HFFc6 (cell line): ENCODE data around the gene OR1F1. TPM values are rescaled to one million over a fixed set of nuclear protein-coding genes. Genes with fewer than 3 reads are reported as not detected.

ENCODE experiments used
- DNase-seq: peaks from one replicate; pipeline ENCODE4 v3.0.0-alpha.2; 2018
- H3K27ac Mint-ChIP-seq: 2 replicates; pipeline ENCODE4 v1.8.0; 2020; ENCODE audit warnings: mild to moderate bottlenecking, mixed read lengths
- H3K27me3 Mint-ChIP-seq: 2 replicates; pipeline ENCODE4 v1.8.0; 2021; ENCODE audit warnings: mild to moderate bottlenecking, moderate library complexity, mixed read lengths; ENCODE audit not compliant: insufficient read depth
- H3K36me3 Mint-ChIP-seq: 2 replicates; pipeline ENCODE4 v1.8.0; 2021; ENCODE audit warnings: low read depth, mixed read lengths
- H3K4me1 Mint-ChIP-seq: 2 replicates; pipeline ENCODE4 v1.8.0; 2020; ENCODE audit warnings: low read depth, mixed read lengths
- H3K4me3 Mint-ChIP-seq: 2 replicates; pipeline ENCODE4 v1.8.0; 2020; ENCODE audit warnings: mild to moderate bottlenecking, moderate library complexity, mixed read lengths
- H3K9me3 Mint-ChIP-seq: 2 replicates; pipeline ENCODE4 v1.8.0; 2020; ENCODE audit warnings: mild to moderate bottlenecking, mixed read lengths
- total RNA-seq, 6 experiments: library from RNA; stranded (reverse); fragmentation: NEBNext Ultra II Directional; extraction: Animal tissue kit (Norgen Biotek cat#: 25700); gene quantifications; 2 replicates in 1 of 6; 3 replicates in 5 of 6; pipeline ENCODE4 v1.2.3, GENCODE V29; 2021
- TF ChIP-seq, protein P1 (sequence below): fragments of 200-600 bp; sonication (generic); IDR thresholded peaks from 2 replicates; pipeline ENCODE4 v1.5.0; 2021; ENCODE audit warnings: antibody characterized with exemption, mild to moderate bottlenecking

Gene OR1F1
- total RNA-seq, 6 experiments from 2014 or later: not detected

DNA sequence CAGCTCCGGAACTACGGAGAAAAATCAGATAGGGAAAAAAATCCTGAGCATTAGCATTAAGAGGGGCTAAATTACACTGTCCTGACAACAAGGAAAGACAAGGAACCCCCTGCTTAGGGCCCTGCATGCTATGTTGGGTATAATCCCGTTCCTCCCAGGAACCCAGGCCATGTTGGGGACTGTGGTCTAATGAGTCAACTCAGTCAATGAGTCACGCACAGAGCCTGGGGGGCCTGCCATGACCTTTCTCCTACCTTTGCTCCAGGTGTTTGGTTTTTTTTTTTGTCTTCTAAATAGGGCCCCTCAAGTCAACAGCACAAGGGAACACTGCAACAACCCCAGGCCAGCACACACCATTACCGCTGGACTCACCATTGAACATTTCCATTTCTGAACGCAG, 55.9 kb downstream of the OR1F1 start:
- Mint-ChIP-seq H3K27ac (no peak overlapping the region), H3K4me3 (no peak overlapping the region), H3K36me3 (no peaks in the 10 kb centered on the region), H3K4me1 (no peaks in the 10 kb centered on the region), H3K27me3 (peaks cover 34% of the 10 kb centered on the region), H3K9me3 (no peaks in the 10 kb centered on the region)
- DNase-seq: no peak
- TF ChIP-seq, protein P1, sequence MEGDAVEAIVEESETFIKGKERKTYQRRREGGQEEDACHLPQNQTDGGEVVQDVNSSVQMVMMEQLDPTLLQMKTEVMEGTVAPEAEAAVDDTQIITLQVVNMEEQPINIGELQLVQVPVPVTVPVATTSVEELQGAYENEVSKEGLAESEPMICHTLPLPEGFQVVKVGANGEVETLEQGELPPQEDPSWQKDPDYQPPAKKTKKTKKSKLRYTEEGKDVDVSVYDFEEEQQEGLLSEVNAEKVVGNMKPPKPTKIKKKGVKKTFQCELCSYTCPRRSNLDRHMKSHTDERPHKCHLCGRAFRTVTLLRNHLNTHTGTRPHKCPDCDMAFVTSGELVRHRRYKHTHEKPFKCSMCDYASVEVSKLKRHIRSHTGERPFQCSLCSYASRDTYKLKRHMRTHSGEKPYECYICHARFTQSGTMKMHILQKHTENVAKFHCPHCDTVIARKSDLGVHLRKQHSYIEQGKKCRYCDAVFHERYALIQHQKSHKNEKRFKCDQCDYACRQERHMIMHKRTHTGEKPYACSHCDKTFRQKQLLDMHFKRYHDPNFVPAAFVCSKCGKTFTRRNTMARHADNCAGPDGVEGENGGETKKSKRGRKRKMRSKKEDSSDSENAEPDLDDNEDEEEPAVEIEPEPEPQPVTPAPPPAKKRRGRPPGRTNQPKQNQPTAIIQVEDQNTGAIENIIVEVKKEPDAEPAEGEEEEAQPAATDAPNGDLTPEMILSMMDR: no peak

DNA sequence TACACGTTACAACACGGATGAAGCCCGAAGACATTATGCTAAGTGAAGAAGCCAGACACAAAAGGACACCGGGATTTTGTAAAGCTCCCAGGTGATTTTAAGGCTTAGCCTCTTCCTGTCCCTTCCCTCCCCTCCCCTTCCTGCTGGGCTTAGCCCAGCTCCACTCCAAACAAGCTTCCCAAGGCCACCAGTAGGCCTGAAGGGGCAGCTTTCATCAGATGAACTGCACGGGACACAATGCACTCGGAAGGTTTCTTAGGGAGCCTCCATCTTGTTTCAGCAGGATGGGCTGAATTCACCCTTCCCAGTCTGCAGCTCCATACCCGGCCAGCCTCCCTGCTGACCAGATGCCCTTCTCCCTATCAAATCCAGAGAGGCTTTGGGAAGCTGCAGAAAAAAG, 58.0 kb downstream of the OR1F1 start:
- no peak for DNase-seq
- H3K9me3 Mint-ChIP-seq: no peaks in the 10 kb centered on the region
- H3K27ac Mint-ChIP-seq: no peak overlapping the region
- peaks cover 44% of the 10 kb centered on the region for H3K27me3 Mint-ChIP-seq
- no peaks in the 10 kb centered on the region for H3K4me1 Mint-ChIP-seq
- TF ChIP-seq, protein P1: no peak
- H3K36me3 Mint-ChIP-seq: no peaks in the 10 kb centered on the region
- H3K4me3 Mint-ChIP-seq: no peak overlapping the region

DNA sequence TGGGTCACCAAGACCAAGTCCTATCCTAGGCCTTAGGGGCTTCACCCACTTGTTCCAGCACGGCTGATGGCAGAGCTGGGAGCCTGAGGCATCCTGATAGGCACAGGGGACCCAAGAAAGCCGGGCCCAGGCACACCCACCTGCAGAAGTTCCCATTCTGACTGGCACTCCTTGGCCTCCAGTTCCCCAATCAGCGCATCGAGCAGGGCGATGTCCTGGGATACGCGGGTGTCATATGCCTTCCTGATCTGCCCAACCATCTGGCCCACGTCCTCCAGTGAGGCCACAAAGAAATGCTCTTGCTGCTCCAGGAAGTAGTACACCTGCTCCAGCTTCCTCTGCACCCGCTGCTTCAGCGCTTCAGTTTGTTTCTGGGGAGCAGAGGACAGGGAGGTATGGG, 58.9 kb downstream of the OR1F1 start:
- Mint-ChIP-seq H3K36me3 (no peaks in the 10 kb centered on the region), H3K27ac (no peak overlapping the region), H3K4me1 (no peaks in the 10 kb centered on the region), H3K4me3 (no peak overlapping the region), H3K27me3 (peaks cover 44% of the 10 kb centered on the region), H3K9me3 (no peaks in the 10 kb centered on the region)
- DNase-seq: no peak
- TF ChIP-seq, protein P1: no peak

DNA sequence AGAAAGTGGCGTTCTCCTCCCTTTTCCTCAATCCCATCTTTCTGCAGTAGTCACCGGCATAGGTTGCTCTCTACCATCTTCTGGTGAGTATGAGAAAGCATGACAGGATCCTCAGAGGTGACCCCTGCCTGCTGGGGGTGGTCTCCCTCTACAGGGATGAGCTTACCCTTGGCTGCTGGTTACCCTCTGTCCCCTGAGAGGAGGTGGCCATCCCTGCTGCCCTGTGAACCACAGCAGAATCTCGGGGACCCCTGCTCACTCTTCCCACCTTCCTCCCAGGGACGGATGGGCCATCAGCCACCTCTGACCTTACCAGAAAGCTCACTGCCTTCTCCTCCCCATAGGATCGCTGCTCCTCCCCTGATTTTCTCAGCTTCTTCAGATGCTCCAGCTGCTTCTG, 60.6 kb downstream of the OR1F1 start:
- Mint-ChIP-seq H3K9me3 (no peaks in the 10 kb centered on the region), H3K27ac (no peak overlapping the region), H3K36me3 (no peaks in the 10 kb centered on the region), H3K4me1 (no peaks in the 10 kb centered on the region), H3K4me3 (no peak overlapping the region), H3K27me3 (peaks cover 47% of the 10 kb centered on the region)
- TF ChIP-seq, protein P1: no peak
- DNase-seq: no peak

DNA sequence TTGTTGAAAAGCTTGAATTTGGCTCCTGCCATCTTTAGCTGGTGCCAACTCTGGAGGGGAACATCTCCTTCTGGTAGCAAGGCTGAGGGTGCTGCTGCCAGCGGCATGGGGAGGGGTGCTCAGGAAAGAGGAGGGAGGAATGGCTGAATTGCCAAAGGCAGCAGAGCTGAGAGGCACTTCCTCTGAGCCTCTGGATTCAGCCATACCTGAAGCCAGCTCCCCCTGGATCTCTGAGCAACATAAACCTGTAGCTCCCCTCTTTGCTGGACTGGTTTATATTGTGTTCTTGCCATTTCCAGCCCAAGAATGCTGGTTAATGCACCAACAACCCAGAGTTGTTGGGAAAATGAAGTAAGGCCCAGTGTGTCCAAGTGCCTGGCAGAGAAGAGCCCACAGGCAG, 61.0 kb downstream of the OR1F1 start:
- H3K27ac Mint-ChIP-seq: no peak overlapping the region
- no peaks in the 10 kb centered on the region for H3K9me3 Mint-ChIP-seq
- DNase-seq: no peak
- H3K4me1 Mint-ChIP-seq: no peaks in the 10 kb centered on the region
- H3K27me3 Mint-ChIP-seq: peaks cover 47% of the 10 kb centered on the region
- no peak overlapping the region for H3K4me3 Mint-ChIP-seq
- TF ChIP-seq, protein P1: no peak
- H3K36me3 Mint-ChIP-seq: no peaks in the 10 kb centered on the region

DNA sequence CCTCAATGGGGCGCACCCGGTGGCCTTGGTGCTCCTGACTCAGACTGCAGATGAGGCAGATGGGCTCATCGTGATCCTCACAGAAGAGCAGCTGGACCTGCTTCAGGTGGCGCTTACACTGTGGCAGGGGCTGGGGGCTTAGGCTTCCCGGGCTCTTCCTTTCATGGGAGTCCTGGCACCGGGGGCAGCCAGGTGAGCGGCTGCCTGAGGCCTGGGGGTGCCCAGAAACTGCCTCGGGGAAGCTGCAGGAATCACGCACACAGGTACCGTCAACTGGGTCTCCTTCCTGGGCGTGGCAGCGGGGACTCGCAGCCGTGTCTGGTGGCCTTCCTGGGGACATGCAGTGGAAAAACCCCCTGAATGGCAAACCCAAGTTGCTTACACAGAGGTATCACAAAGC, 61.4 kb downstream of the OR1F1 start:
- no peaks in the 10 kb centered on the region for H3K4me1 Mint-ChIP-seq
- DNase-seq: no peak
- H3K9me3 Mint-ChIP-seq: no peaks in the 10 kb centered on the region
- H3K27ac Mint-ChIP-seq: no peak overlapping the region
- H3K36me3 Mint-ChIP-seq: no peaks in the 10 kb centered on the region
- peaks cover 43% of the 10 kb centered on the region for H3K27me3 Mint-ChIP-seq
- H3K4me3 Mint-ChIP-seq: no peak overlapping the region
- TF ChIP-seq, protein P1: no peak
